NOMO-1 treated with dmso at 0.1 percent for 144 hours (cell line): ENCODE results near the gene FAS.
A peak's percentile ranks its signal among the peaks of the same experiment; 100 is the strongest.

Source experiments
- DNase-seq: peaks from one replicate; lab custom pipeline; 2025; ENCODE audit not compliant: unreplicated experiment; lab: John Stamatoyannopoulos, UW

FAS gene

DNA sequence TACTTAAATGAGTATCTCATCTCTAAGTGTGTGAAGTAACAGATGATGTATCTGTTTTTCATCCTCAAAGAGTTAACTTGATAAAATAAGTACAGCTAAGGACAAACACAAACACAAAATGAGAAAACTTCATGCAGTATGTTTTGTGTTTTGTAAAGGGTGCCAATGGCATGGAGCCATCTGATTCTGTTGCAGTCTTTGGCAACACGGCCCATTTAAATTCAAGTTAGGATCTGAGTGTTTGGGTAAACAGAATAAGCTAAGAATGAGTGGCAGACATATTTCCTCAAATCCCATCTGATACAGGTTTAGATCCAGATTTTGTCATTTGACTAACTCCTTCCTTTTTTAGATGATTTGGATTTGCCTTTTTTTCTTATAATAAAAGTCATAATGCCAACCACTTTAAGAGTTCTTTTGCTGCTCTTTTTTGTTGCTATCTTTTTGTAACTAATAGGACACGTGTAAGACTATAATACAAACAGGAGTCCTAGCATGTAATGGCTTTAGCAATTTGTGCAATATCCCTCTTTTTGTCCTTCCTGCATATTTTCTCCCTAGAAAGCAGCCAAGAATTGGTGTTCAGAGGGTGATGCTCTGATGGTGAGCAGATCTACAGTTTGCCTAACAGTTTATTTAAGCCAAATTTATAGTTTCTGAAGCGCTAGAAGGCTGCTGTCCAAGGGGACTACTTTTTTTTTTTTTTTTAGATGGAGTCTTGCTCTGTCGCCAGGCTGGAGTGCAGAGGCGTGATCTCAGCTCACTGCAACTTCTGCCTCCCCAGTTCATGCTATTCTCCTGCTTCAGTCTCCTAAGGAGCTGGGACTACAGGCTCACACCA, 19.2 kb upstream of the FAS start:
- DNase-seq = no peak

DNA sequence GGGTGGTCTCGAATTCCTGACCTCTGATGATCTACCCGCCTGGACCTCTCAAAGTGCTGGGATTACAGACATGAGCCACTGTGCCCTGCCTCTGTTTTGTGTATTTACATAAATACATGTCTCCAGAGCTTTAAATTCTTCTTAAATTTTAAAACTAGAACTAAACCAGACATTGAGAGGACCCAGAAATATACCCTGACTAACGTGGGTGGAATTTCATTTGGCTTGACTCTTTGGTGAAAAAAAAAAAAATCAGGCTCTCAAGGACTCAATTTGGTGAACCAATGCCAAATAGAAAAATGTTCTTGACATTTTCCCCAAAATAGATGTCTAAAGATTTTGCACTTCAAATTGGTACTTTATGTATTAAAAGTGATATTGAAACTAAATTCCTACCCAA, 16.6 kb upstream of the FAS start:
- no peak for DNase-seq

DNA sequence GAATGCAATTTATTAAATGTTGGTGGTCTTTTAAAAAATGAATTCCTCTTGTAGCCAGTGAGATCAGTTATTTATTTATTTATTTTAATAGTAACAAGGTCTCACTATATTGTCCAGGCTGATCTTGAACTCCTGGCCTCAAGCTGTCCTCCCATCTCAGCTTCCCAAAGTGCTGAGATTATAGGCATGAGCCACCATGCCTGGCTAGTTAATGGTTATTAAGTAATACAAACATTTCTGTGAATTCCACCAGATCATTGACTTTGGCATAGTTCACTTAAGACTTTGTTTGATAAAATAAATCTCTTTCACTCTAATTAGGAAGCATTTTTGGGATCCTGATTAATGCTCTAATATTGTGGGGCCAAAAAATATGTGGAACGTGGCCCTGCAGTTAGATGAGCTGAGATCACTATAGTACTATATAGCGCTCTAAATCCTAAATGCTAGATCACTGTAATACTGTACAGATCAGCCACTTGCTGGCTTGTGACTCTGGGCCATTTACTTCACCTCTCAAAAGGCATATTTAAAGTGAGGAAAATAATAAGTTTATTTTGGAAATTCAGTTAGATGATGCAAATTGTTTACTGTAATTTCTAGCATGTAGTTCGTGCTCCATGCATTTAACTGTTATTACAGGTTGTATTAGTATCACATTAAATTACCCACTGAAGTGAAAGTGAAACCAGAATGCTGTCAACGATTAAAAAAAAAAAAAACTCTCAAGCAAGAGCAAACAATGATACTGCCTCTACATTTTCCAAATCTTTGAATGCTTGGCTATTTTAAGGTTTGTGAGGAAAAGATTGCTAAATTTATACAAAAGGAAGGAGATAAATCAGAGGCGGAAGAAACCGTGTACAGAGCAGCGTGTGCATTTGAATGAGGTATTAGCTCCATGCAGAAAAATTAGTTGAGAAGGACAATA, 15.9 kb upstream of the FAS start:
- no peak for DNase-seq

DNA sequence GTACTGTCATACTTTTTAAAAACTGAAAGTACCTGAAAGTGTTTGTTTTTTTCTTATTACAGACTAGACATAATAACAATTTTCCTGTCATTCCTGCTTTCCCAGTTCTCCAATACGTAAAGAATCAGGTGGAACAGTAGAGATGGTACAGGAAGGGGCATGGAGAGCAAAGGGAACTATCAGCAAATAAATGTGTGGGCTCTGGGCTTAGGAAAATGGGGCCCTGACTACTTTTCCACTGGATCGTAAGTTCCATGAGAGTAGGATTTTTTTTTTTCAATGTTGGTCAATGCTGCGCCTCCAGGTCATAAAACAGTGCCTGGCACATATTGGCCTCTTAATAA, 15.2 kb upstream of the FAS start:
- DNase-seq = no peak

DNA sequence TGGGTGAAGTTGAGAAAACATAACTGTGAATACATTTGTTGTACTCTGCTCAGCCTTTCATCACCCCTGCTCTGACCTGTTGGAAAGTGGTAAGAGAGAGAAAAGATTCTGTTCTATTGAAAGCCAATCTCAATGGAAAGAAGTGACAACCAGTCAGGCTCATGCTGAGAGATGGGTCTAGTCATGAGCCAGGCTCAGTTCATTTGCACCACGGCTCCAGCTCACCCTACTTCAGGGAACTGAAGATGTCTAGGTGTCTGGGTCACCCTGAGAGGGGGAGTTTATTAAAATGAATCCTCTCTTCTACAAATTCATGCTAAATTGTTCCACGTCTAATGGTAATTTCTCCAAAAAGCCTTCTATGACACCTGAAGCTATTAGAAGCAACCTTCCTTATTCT, 12.1 kb upstream of the FAS start:
- no peak for DNase-seq

DNA sequence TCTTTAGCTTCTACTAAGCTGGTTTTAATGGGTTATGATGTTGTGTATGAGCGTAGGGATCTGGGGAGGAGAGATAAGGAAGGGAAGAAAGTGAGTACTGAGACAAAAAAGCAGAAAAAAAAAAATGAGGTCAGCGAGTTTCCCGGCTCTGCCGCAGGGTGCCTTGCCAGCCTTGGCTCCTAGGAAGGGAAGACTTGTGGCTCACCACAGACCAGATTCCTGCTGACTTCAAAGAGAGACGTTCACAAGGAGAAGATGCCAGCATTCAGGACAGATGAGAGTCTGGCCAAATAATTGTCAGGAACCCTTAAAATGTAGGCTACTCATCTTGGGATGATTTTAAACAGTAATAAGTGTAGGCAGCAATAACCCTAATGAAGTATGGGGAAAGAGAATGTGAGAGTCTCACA, 11.4 kb upstream of the FAS start:
- DNase-seq = no peak

DNA sequence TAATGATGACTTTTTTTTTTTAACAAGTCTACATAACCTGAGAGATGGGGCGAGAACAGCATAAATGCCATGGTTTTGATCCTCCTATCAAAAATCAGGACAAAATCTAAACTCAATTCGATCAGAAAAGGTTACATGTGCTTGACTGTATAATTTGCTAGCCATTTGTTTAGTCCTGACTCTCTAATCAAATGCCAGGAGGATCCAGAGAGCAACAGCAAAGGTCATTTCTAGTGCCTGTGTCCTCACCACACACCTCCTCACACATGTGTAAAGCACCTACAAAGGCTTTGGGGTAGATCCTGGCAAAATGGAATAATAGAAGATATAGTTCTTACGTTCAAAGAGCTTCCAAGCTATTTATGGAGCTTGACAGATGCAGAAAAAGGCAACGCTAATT, 11.0 kb upstream of the FAS start:
- no peak for DNase-seq

DNA sequence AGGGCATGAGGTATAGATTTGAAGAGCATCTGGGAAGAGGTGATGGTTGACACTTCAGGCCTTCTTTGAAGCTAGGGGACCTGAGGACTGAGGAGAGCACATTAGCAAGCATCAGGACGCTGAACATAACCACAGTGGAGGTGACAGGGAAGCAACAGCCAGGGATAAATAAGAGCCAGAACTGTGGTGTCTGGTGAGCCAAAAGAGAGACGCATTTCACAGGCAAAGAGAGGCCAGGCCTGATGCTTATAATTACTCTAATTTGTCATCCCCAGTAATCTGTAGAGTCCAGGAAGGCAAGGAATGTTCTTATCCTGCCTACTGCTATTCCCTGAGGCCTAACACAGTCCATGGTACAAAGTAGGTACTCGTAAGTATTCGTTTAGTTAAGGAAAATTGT, 10.4 kb upstream of the FAS start:
- no peak for DNase-seq

DNA sequence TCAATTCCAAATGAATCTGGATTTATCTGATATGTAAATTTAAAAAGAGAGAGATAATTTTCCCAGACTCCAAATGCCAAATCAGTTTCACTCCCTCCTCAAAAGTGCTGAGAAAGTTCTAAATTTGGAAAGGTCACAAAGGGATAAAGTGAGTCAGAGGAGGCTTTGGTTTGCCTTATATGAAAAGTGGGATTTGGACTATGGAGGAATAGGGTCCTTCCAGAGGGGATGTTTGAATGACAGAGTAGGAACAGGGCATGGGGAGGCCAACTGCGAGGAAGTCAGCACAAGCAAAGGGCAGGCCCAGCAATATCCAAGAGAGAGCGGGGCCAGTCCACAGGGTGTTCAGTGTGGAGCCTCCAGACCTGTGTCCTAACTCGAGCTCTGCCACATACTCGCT, 9.8 kb upstream of the FAS start:
- DNase-seq = no peak

DNA sequence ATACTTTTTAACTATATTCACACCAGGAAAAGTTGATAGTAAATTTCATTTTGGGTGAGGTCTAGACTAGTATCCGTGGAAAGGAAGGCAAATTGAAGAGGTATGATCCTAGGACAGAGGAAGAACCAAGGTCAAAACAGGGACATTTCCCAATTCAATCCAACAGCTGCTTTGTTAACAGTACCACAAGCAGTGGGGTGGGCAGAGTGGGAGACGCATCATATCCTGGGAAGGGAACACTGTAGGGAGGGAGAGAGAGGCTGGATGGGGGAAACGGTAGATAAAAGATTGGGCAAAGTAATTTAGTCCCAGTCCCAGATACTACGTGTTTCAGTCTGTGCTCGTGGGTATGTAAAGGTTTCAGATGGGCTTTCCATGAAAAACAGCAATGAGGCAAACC, 9.2 kb upstream of the FAS start:
- DNase-seq = no peak

DNA sequence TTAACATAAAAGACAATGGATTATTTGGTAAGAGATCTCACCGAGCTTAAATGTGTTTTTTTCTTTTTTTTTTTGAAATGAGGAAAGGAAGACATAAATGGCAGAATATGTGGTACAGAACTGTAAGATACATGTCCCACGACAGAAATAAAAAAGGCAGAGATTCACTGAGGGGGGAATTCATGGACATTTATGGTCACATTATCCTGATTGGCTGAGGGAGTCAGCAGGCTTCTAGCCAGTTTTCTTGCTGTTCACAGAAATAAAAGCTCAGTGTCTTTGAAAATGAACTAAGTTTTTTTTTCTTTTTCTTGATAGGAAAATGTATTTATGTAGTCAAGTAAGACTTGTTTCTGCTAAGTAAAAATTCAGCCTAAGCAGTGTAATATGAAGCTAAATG, 8.2 kb upstream of the FAS start:
- no peak for DNase-seq

DNA sequence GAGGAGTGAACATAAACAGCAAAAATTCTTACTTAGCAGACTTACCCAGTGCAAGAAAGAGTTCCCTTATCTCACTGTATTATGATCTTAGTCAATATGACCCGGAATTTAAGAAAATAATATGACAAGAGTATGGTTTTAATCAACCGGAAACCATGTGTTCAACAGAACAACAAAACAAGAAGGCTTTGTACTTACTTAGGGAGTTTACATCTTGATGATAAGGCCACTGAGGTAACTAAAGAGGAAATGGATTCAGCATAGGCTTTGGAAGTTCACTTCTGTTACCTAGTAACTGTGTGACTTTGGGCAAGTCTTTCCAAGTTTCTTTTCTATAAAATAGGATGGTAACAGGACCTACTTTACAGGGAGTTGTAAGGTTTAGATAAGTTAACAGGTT, 7.4 kb upstream of the FAS start:
- DNase-seq = no peak

DNA sequence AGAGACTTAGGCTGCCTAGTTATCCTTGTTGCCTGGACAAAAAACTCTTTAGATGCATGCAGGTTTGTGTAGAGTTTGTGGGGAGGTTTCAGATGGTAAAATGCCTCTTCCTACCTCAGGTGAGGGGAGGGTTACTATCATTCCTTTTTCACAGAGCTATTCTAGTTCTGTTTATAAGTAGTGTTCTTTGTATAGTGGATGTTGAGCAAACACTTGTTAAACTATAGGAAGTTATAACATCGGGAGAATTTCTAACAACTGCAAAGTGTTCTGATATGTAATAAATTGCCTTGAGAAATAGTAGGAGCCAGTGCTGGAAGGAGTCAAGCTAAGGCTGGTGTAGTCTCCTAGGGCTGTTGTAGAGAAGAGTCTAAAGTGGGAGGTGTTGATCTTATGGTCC, 6.7 kb upstream of the FAS start:
- no peak for DNase-seq

DNA sequence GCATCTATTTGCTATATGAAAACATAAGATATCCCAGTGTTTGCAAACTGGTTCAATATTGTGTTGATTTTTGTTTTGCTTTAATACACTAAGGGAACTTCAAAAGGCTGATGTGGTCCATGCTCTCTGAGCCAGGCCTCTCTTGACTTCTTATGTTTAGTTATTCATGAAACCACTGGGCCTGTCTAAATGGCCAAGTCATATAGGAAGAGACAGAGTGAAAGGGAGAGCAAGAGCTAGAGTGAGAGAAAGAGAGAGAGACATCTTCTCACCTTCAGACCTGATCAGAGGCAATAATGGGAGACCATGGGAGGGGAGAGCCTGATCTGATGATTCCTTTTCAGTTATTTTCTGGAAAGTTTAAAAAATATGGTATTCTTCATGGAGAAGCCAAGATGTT, 6.1 kb upstream of the FAS start:
- DNase-seq = no peak

DNA sequence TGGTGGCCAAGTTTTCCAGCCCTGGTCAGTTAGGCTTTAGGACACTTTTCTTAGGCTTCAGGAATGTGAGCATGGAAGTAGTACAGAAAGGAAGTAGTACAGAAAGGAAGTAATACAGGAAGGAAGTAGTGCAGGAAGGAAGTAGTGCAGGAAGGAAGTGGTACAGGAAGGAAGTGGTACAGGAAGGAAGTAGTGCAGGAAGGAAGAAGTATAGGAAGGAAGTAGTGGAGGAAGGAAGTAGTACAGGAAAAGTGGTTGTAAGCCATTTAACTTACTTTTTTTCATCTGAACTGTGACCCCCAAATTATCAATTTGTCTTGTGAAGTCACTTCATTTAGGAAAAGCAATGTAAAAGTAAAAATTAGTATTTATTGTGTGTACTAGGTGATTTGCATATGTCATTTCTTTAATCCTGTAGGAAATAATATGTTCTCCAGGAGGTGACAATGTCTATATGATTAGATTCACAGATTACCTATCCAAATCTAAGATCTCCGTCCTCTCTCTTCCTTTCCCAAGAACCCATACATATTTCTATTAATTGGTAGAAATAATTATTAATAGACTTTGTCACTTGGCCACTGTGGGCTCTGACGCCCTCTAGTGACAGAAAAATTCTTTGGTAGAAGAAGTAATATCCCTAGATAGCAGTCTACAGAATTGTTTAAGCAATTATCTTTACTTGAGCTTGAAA, 3.9 kb upstream of the FAS start:
- no peak for DNase-seq

DNA sequence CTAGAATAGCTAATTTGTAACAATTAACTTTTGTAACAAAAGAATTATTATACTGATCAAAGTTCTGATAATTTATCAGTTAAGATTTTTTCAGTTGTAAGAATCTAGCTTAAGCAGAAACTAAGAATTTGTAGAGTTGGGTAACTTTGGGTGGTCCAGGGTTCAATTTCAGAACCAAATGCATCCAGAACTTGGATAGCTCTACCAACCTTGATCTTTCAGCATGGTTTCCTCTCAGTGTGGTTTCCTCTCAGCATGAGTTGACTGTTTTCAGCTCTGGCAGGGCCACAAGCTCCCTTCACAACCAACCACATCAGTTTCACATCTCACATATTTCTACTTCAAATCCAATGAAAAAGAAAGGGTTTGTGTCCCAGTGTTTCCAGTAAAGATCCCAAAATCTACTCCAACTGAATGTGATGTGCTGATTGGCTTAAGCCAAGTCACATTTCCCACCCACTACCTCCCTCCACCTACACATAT, 3.3 kb upstream of the FAS start:
- DNase-seq = no peak

DNA sequence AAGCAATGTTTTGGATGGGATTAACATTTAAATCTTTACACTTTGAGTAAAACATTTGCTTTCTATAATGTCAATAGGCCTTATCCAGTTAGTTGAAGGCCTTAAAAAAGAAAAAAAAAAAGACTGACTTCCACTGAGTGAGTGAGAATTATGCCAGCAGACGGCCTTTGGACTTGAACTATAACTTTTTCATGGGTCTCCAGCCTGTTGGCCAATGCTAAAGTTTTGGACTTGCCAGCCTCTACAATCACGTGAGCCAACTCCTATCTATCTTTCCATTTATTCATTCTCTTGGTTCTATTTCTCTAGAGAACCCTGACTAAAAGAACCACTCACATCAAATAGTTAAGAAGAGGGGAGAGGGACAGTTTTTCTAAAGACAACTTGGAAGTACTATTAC, 2.8 kb upstream of the FAS start:
- DNase-seq = no peak

DNA sequence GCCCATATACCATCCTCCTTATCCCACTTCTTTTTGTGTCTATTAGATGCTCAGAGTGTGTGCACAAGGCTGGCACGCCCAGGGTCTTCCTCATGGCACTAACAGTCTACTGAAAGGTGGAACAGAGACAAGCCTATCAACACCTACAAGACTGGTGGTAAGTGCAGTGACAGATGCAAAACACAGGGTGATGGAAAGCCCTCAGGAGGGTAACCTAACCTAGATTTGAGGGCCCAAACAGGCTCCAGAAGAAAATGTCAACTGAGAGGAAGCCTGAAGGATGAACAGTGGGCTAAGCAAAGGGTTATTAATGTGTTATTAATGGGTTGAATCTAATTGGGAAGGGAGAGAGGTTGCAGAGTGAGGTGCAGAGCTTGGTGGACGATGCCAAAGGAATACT, 1.2 kb upstream of the FAS start:
- DNase-seq = no peak

DNA sequence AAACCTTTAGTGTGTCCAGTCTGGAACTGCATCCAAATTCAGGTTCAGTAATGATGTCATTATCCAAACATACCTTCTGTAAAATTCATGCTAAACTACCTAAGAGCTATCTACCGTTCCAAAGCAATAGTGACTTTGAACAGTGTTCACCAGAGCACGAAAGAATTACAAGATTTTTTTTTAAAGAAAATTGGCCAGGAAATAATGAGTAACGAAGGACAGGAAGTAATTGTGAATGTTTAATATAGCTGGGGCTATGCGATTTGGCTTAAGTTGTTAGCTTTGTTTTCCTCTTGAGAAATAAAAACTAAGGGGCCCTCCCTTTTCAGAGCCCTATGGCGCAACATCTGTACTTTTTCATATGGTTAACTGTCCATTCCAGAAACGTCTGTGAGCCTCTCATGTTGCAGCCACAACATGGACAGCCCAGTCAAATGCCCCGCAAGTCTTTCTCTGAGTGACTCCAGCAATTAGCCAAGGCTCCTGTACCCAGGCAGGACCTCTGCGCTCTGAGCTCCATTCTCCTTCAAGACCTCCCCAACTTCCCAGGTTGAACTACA, 694 bp upstream of the FAS start:
- peak; percentile 76 for DNase-seq

DNA sequence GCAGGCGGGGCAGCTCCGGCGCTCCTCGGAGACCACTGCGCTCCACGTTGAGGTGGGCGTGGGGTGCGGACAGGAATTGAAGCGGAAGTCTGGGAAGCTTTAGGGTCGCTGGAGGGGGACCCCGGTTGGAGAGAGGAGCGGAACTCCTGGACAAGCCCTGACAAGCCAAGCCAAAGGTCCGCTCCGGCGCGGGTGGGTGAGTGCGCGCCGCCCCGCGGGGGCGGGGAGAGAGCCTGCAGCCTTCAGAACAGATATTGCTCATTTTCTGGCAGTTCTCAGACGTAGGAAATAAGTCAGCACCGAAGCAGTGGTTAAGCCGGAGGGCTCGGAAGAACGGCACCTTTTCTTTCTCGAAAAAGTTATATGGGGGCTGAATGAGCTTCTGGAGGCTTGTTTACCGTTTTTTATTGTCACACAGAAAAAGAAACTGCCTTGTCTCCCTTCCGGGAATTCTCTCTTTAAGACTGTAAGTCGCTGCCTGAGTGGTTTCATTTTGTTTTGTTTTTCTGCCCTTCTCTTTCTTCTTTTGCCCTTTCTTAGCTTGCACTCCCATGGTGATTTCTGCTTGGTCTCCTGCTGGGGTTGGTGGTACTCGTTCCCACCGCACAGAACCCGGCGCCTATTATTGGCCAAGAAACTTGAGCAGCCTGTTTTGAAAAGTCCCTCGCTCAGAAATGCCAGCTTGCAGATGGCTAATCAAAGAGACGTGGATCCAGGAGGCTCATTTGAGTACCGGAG, 732 bp downstream of the FAS start:
- DNase-seq = peak; percentile 72

DNA sequence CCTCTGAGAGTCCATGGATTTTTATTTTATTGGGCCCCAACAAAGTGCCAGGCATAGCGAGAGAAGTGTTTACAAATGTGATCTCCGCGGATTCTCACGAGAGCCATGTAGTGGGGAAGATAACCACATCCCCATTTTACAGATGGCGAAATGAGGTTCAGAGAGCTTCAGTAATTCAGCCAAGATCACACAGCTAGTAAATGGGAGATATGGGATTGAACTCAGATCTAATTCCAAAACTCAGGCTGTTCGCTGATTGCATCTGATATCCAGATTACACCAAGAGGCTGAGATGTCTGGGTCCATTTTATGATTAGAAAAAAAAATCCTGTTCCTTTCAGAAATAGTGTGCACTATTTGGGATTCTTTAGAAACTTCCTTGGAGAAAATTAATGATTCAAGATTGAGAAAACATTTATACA, 1.3 kb downstream of the FAS start:
- DNase-seq = no peak
